A549 (cell line): ENCODE results near the gene GGTA1.

Source experiments
- BHLHE40 ChIP-seq: IDR thresholded peaks from 2 replicates; pipeline ENCODE4 v1.6.1; 2012; ENCODE audit warnings: low read depth, low read length, inconsistent platforms
- CEBPB ChIP-seq, 2 experiments: fragments of >200 bp in 1 of 2; sonication (Bioruptor Twin) in 1 of 2; formaldehyde crosslinking in 1 of 2; IDR thresholded peaks; 2 replicates each; pipeline ENCODE4 v1.6.1; 2012 to 2016
- CTCF ChIP-seq: fragments of >200 bp; sonication (Bioruptor Twin); formaldehyde crosslinking; IDR thresholded peaks from 3 replicates; pipeline ENCODE4 v1.5.1; 2016
- EP300 ChIP-seq, 2 experiments: fragments of >200 bp; sonication (Bioruptor Twin); formaldehyde crosslinking; IDR thresholded peaks; 2 replicates in 1 of 2; 3 replicates in 1 of 2; pipeline ENCODE4 v1.6.1; 2016 to 2017
- FOSB ChIP-seq: fragments of 250-450 bp; sonication (Bioruptor Pico); IDR thresholded peaks from 2 replicates; pipeline ENCODE4 v1.5.0; 2020; ENCODE audit warnings: mild to moderate bottlenecking, moderate library complexity
- GATA3 ChIP-seq: IDR thresholded peaks from 2 replicates; pipeline ENCODE4 v1.6.1; 2012; ENCODE audit warnings: borderline replicate concordance
- KDM1A ChIP-seq: fragments of 200-600 bp; sonication (generic); IDR thresholded peaks from 2 replicates; pipeline ENCODE4 v1.6.1; 2016; ENCODE audit warnings: low read depth, mild to moderate bottlenecking
- MAX ChIP-seq: IDR thresholded peaks from 2 replicates; pipeline ENCODE4 v1.6.1; 2012
- MYC ChIP-seq: IDR thresholded peaks from 2 replicates; pipeline ENCODE4 v1.6.1; 2012; ENCODE audit warnings: mild to moderate bottlenecking, inconsistent platforms, low read length, improper control_type of control experiment, borderline replicate concordance
- PBX3 ChIP-seq: IDR thresholded peaks from 2 replicates; pipeline ENCODE4 v1.6.1; 2012
- POLR2A ChIP-seq: IDR thresholded peaks from 2 replicates; pipeline ENCODE4 v1.6.1; 2012; ENCODE audit warnings: mild to moderate bottlenecking, low read length
- RAD21 ChIP-seq, 2 experiments: fragments of >200 bp in 1 of 2; sonication (Bioruptor Twin) in 1 of 2; formaldehyde crosslinking in 1 of 2; IDR thresholded peaks in 1 of 2; conservative IDR thresholded peaks in 1 of 2; 2 replicates in 1 of 2; 3 replicates in 1 of 2; pipeline ENCODE4 v1.6.1; 2012 to 2018; ENCODE audit warnings: inconsistent platforms in 1 of 2
- SMC3 ChIP-seq: fragments of >200 bp; sonication (Bioruptor Twin); formaldehyde crosslinking; IDR thresholded peaks from 3 replicates; pipeline ENCODE4 v1.6.1; 2018; ENCODE audit warnings: inconsistent platforms
- SREBF2 ChIP-seq: fragments of 450-650 bp; IDR thresholded peaks from 2 replicates; pipeline ENCODE4 v1.6.1; 2014; ENCODE audit warnings: mild to moderate bottlenecking, moderate library complexity

GRCh38 chr9:121455527-121456239 is 44.0 kb downstream of the GGTA1 start:
- TF ChIP-seq EP300 (IDR thresholded peaks at IDR 0.05): no peak
- TF ChIP-seq MYC: no peak
- no peak for TF ChIP-seq FOSB (CRISPR knock-in tag)
- TF ChIP-seq MAX: no peak
- no peak for TF ChIP-seq POLR2A
- no peak for TF ChIP-seq CEBPB (IDR thresholded peaks at IDR 0.05)
- no peak for TF ChIP-seq PBX3
- no peak for TF ChIP-seq KDM1A
- no peak for TF ChIP-seq CTCF
- no peak for TF ChIP-seq BHLHE40
- TF ChIP-seq RAD21 (conservative IDR thresholded peaks at IDR 0.05 in 1 of 2, IDR thresholded peaks at IDR 0.05 in 1 of 2): no peak
- no peak for TF ChIP-seq SMC3
- TF ChIP-seq SREBF2: no peak
- TF ChIP-seq GATA3: no peak
